H1 (cell line): ENCODE results near the gene HDGFL3. TPM values are rescaled to one million over a fixed set of nuclear protein-coding genes. Genes with fewer than 3 reads are reported as not detected.

Experiments used
- CTCF ChIA-PET: fragments of 300-600 bp; sonication (Branson Sonifier 250); formaldehyde crosslinking; loops from one replicate; lab custom pipeline; 2021; ENCODE audit not compliant: partially characterized antibody; lab: Charles Lee
- POLR2A ChIA-PET: fragments of 300-600 bp; sonication (Branson Sonifier 250); formaldehyde crosslinking; loops from one replicate; lab custom pipeline; 2021; ENCODE audit warnings: inconsistent platforms; ENCODE audit not compliant: partially characterized antibody; lab: Charles Lee
- DNase-seq, 2 experiments: peaks; one replicate each; pipeline versions ENCODE4 v3.0.0 to v3.0.0-alpha.2; 2010 to 2022; ENCODE audit warnings: low spot score in 2 of 2, low read depth in 1 of 2, mixed read lengths in 1 of 2
- FAIRE-seq: peaks from 2 replicates; lab custom pipeline; 2011; peaks lifted over from hg19 to GRCh38; lab: Jason Lieb, UNC
- H2AFZ ChIP-seq: 2 replicates; pipeline ENCODE4 v1.8.1; 2012; ENCODE audit warnings: low read length, inconsistent platforms
- H2AK5ac ChIP-seq: 2 replicates; pipeline ENCODE4 v1.6.1; 2013; ENCODE audit warnings: low read depth, low read length
- H2BK120ac ChIP-seq: replicated peaks from 2 replicates; pipeline ENCODE3; 2013; ENCODE audit warnings: low read depth, low read length, inconsistent platforms
- H2BK12ac ChIP-seq: 2 replicates; pipeline ENCODE4 v1.6.1; 2013; ENCODE audit warnings: low read depth, low read length
- H2BK15ac ChIP-seq: 2 replicates; pipeline ENCODE4 v1.6.1; 2013; ENCODE audit warnings: low read length
- H2BK20ac ChIP-seq: 2 replicates; pipeline ENCODE4 v1.6.1; 2013; ENCODE audit warnings: low read length
- H2BK5ac ChIP-seq: 2 replicates; pipeline ENCODE4 v1.6.1; 2013; ENCODE audit warnings: low read depth, low read length
- H3K14ac ChIP-seq: 2 replicates; pipeline ENCODE4 v1.6.1; 2013; ENCODE audit warnings: inconsistent platforms; ENCODE audit not compliant: insufficient read length
- H3K18ac ChIP-seq: 2 replicates; pipeline ENCODE4 v1.6.1; 2013; ENCODE audit warnings: low read length; ENCODE audit errors: extremely low read depth
- H3K23ac ChIP-seq: 2 replicates; pipeline ENCODE4 v1.6.1; 2013; ENCODE audit warnings: inconsistent platforms; ENCODE audit not compliant: insufficient read length
- H3K23me2 ChIP-seq: 2 replicates; pipeline ENCODE4 v1.6.1; 2013; ENCODE audit warnings: low read depth, low read length
- H3K27ac ChIP-seq: 2 replicates; pipeline ENCODE4 v1.6.1; 2011; ENCODE audit warnings: low read depth, low read length, inconsistent platforms
- H3K27me3 ChIP-seq, 4 experiments: replicated peaks in 1 of 4; 1 replicate in 1 of 4; 2 replicates in 3 of 4; pipeline versions ENCODE4 v1.6.1 to v1.8.1; 2011 to 2013; ENCODE audit warnings: low read length in 3 of 4, mild to moderate bottlenecking in 3 of 4, inconsistent platforms in 2 of 4, mixed read lengths in 2 of 4, moderate library complexity in 1 of 4; ENCODE audit not compliant: control insufficient read depth in 3 of 4, insufficient read depth in 3 of 4; ENCODE audit errors: extremely low read depth in 1 of 4
- H3K36me3 ChIP-seq, 4 experiments: 2 replicates each; pipeline versions ENCODE4 v1.6.1 to v1.8.1; 2011 to 2013; ENCODE audit warnings: mild to moderate bottlenecking in 4 of 4, low read length in 3 of 4, moderate library complexity in 2 of 4, control low read depth in 1 of 4, inconsistent platforms in 1 of 4; ENCODE audit not compliant: insufficient read depth in 4 of 4, control insufficient read depth in 2 of 4
- H3K4ac ChIP-seq: replicated peaks from 2 replicates; pipeline ENCODE3; 2013; ENCODE audit warnings: low read length, low read depth, mixed read lengths, inconsistent platforms; ENCODE audit not compliant: insufficient read length
- H3K4me1 ChIP-seq, 4 experiments: replicated peaks in 1 of 4; 1 replicate in 1 of 4; 2 replicates in 3 of 4; pipeline versions ENCODE4 v1.6.1 to v1.8.1; 2011 to 2013; ENCODE audit warnings: low read length in 3 of 4, inconsistent platforms in 2 of 4, mixed read lengths in 1 of 4; ENCODE audit not compliant: insufficient read depth in 4 of 4, control insufficient read depth in 3 of 4
- H3K4me2 ChIP-seq, 2 experiments: 2 replicates each; pipeline versions ENCODE4 v1.6.1 to v1.8.1; 2011 to 2013; ENCODE audit warnings: low read depth in 2 of 2, low read length in 2 of 2, control low read depth in 1 of 2, inconsistent platforms in 1 of 2, mild to moderate bottlenecking in 1 of 2; ENCODE audit not compliant: insufficient read depth in 1 of 2
- H3K4me3 ChIP-seq, 4 experiments: fragments of 200-600, 300-600 bp in 1 of 4; sonication (generic), shearing (Covaris generic), sonication (Bioruptor Twin) in 1 of 4; 2 replicates each; pipeline versions ENCODE4 v1.5.1 to v1.8.1; 2011 to 2016; ENCODE audit warnings: low read length in 4 of 4, low read depth in 3 of 4, control low read depth in 2 of 4, inconsistent platforms in 2 of 4, mild to moderate bottlenecking in 2 of 4, mixed read lengths in 1 of 4, moderate library complexity in 1 of 4; ENCODE audit not compliant: insufficient read depth in 2 of 4; ENCODE audit errors: extremely low read depth in 1 of 4
- H3K56ac ChIP-seq: replicated peaks from 2 replicates; pipeline ENCODE3; 2013; ENCODE audit warnings: low read depth, mild to moderate bottlenecking, mixed read lengths, low read length, inconsistent platforms; ENCODE audit not compliant: insufficient read length
- H3K79me1 ChIP-seq: 2 replicates; pipeline ENCODE4 v1.6.1; 2013; ENCODE audit warnings: low read depth, low read length, control low read depth
- H3K79me2 ChIP-seq, 2 experiments: 2 replicates each; pipeline versions ENCODE4 v1.6.1 to v1.8.1; 2012 to 2013; ENCODE audit warnings: low read length in 2 of 2, mild to moderate bottlenecking in 2 of 2, inconsistent platforms in 1 of 2; ENCODE audit not compliant: insufficient read depth in 2 of 2, control insufficient read depth in 1 of 2
- H3K9ac ChIP-seq, 4 experiments: replicated peaks in 1 of 4; 1 replicate in 1 of 4; 2 replicates in 3 of 4; pipeline versions ENCODE4 v1.6.1 to v1.8.1; 2011 to 2013; ENCODE audit warnings: low read depth in 3 of 4, low read length in 3 of 4, control low read depth in 2 of 4, mild to moderate bottlenecking in 2 of 4, moderate library complexity in 2 of 4, inconsistent platforms in 1 of 4; ENCODE audit errors: extremely low read depth in 1 of 4
- H3K9me3 ChIP-seq, 2 experiments: 2 replicates each; pipeline versions ENCODE4 v1.6.1 to v1.8.1; 2012 to 2013; ENCODE audit warnings: mild to moderate bottlenecking in 2 of 2, moderate library complexity in 2 of 2, control low read depth in 1 of 2, inconsistent platforms in 1 of 2, low read depth in 1 of 2, low read length in 1 of 2, mixed read lengths in 1 of 2; ENCODE audit not compliant: insufficient read depth in 2 of 2
- H4K20me1 ChIP-seq, 2 experiments: replicated peaks in 1 of 2; 2 replicates each; pipeline versions ENCODE3 to v1.8.1; 2011 to 2013; ENCODE audit warnings: inconsistent platforms in 2 of 2, low read length in 2 of 2, mild to moderate bottlenecking in 1 of 2; ENCODE audit not compliant: insufficient read depth in 2 of 2, control insufficient read depth in 1 of 2
- H4K5ac ChIP-seq: 2 replicates; pipeline ENCODE4 v1.6.1; 2013; ENCODE audit warnings: low read length, low read depth, mixed read lengths, inconsistent platforms; ENCODE audit not compliant: insufficient read length
- H4K8ac ChIP-seq: 2 replicates; pipeline ENCODE4 v1.8.0; 2013; ENCODE audit warnings: mild to moderate bottlenecking, moderate library complexity, low read length, inconsistent platforms; ENCODE audit not compliant: insufficient read depth; ENCODE audit errors: extremely low read depth
- H4K91ac ChIP-seq: replicated peaks from 2 replicates; pipeline ENCODE3; 2013; ENCODE audit warnings: low read length, mixed read lengths, inconsistent platforms; ENCODE audit not compliant: insufficient read length
- ASH2L ChIP-seq: fragments of 200-600, 300-600 bp; sonication (generic); IDR thresholded peaks from one replicate; pipeline ENCODE4 v1.7.1; 2017; ENCODE audit warnings: low read length
- BCL11A ChIP-seq, 2 experiments: IDR thresholded peaks; one replicate each; pipeline ENCODE4 v1.6.1; 2011; ENCODE audit warnings: low read depth in 2 of 2, low read length in 2 of 2, mild to moderate bottlenecking in 2 of 2
- CHD2 ChIP-seq: IDR thresholded peaks from 2 replicates; pipeline ENCODE4 v1.6.1; 2012; ENCODE audit warnings: low read length, improper control_type of control experiment
- EGR1 ChIP-seq: IDR thresholded peaks from 2 replicates; pipeline ENCODE4 v1.6.1; 2011; ENCODE audit warnings: low read depth, low read length, borderline replicate concordance
- EZH2 ChIP-seq: fragments of 200-600 bp; sonication (generic); IDR thresholded peaks from 2 replicates; pipeline ENCODE4 v1.7.1; 2012; ENCODE audit warnings: low read depth, mild to moderate bottlenecking, moderate library complexity, low read length, inconsistent platforms; ENCODE audit not compliant: severe bottlenecking
- HDAC2 ChIP-seq, 2 experiments: fragments of 300-600 bp in 1 of 2; sonication (generic) in 1 of 2; IDR thresholded peaks; 2 replicates each; pipeline ENCODE4 v1.6.1; 2011 to 2012; ENCODE audit warnings: low read depth in 2 of 2, low read length in 2 of 2, mild to moderate bottlenecking in 2 of 2, moderate library complexity in 2 of 2, borderline replicate concordance in 1 of 2, inconsistent platforms in 1 of 2
- JUN ChIP-seq: IDR thresholded peaks from 2 replicates; pipeline ENCODE4 v1.6.1; 2011; ENCODE audit warnings: low read depth, mild to moderate bottlenecking, improper control_type of control experiment, low read length
- JUND ChIP-seq: IDR thresholded peaks from 2 replicates; pipeline ENCODE4 v1.6.1; 2011; ENCODE audit warnings: mild to moderate bottlenecking, improper control_type of control experiment, low read length
- POLR2AphosphoS5 ChIP-seq: IDR thresholded peaks from 2 replicates; pipeline ENCODE4 v1.6.1; 2011; ENCODE audit warnings: low read depth, low read length
- RAD21 ChIP-seq, 2 experiments: IDR thresholded peaks in 1 of 2; conservative IDR thresholded peaks in 1 of 2; 2 replicates each; pipeline ENCODE4 v1.6.1; 2011; ENCODE audit warnings: low read depth in 2 of 2, low read length in 2 of 2, improper control_type of control experiment in 1 of 2, inconsistent platforms in 1 of 2, mild to moderate bottlenecking in 1 of 2, moderate library complexity in 1 of 2
- TAF1 ChIP-seq: IDR thresholded peaks from 2 replicates; pipeline ENCODE4 v1.6.1; 2011; ENCODE audit warnings: mild to moderate bottlenecking, low read depth, low read length
- YY1 ChIP-seq: IDR thresholded peaks from 2 replicates; pipeline ENCODE4 v1.6.1; 2011; ENCODE audit warnings: low read depth, mild to moderate bottlenecking, low read length
- ZNF274 ChIP-seq: IDR thresholded peaks from 2 replicates; pipeline ENCODE4 v1.7.0; 2012; ENCODE audit warnings: low read length, borderline replicate concordance; ENCODE audit errors: extremely low read depth
- WGBS, 2 experiments: shearing (Covaris generic) in 1 of 2; methylation state at CpG; one replicate each; pipeline versions ENCODE4 v1.1.6 to v1.1.7; 2013 to 2015; ENCODE audit warnings: low lambda C conversion rate in 2 of 2, mixed read lengths in 2 of 2, inconsistent platforms in 1 of 2, low coverage in 1 of 2, missing lambda C conversion rate in 1 of 2; ENCODE audit not compliant: insufficient replicate concordance in 2 of 2, insufficient coverage in 1 of 2, insufficient read length in 1 of 2; ENCODE audit errors: extremely low coverage in 1 of 2, missing lambda C conversion rate in 1 of 2; 5-methylcytosine and 5-hydroxymethylcytosine counted together
- polyA plus RNA-seq, 7 experiments: library from polyadenylated mRNA; depleted of rRNA in 3 of 7; stranded (reverse) in 5 of 7; unstranded in 2 of 7; fragments of >200 nt in 5 of 7; fragments of 200-250 nt in 2 of 7; gene quantifications; 1 replicate in 5 of 7; 2 replicates in 1 of 7; 4 replicates in 1 of 7; pipeline versions ENCODE4 v1.2.1 to v1.2.3, GENCODE V29; 2011 to 2013; ENCODE audit warnings: missing spikeins in 2 of 7, mixed read lengths in 2 of 7
- total RNA-seq: library from RNA; stranded (reverse); fragmentation: NEBNext Ultra II Directional; extraction: Animal tissue kit (Norgen Biotek cat#: 25700); gene quantifications from 2 replicates; pipeline ENCODE4 v1.2.1, GENCODE V29; 2021
- TF ChIP-seq, protein P1 (sequence below): IDR thresholded peaks from 2 replicates; pipeline ENCODE4 v1.6.1; 2012; ENCODE audit warnings: inconsistent platforms

HDGFL3 gene
- total and polyA plus RNA-seq, 2 of the 8 experiments (the other 6 are each of a cell fraction or from before 2014, with no cell fraction given): 14.1 to 149 TPM

DNA sequence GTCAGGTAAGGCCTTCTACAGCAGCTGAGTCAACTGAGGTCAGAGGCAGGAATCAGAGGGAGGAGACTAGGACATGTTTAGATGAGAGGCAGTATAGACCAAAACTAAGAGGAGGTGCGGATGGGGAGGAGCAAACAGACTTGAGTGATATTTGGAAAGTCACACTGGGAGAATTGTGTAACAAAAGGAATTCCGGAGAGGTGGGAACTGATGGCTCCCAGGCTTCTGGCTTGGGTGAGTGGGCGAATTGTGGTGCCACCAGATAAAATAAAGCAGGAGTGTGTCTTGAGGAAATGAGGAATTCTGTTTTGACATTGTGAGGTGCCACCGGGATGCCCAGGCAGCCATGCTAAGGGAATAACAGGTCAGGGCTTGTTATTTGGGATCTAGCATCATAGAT, 103.5 kb downstream of the HDGFL3 start:
- H3K9ac ChIP-seq: no peak overlapping the region
- WGBS, 2 experiments: 89% methylated on average over 4 of the region's 4 CpGs; no CpG with 5 or more reads in 1 of the 2 experiments
- no peak overlapping the region for H2BK120ac ChIP-seq
- H3K27me3 ChIP-seq: peaks cover 0 to 30% (median 25%) of the 10 kb centered on the region in 4 experiments; a peak in 6 of 7 replicates
- H3K23ac ChIP-seq: no peak overlapping the region
- no peak overlapping the region for H4K91ac ChIP-seq
- DNase-seq (no peak), FAIRE-seq (no peak)
- H4K20me1 ChIP-seq: peaks cover 0 to 3% of the 10 kb centered on the region in 2 experiments
- peaks cover 0 to 9% (median 4%) of the 10 kb centered on the region in 4 experiments; a peak in 3 of 7 replicates for H3K4me1 ChIP-seq
- no peak overlapping the region for H2BK20ac ChIP-seq
- no peaks in the 10 kb centered on the region for H3K36me3 ChIP-seq
- H2AFZ ChIP-seq: no peak overlapping the region
- peaks cover 7% of the 10 kb centered on the region; the same call in 1 of the 2 replicates for H3K23me2 ChIP-seq
- H3K9me3 ChIP-seq: no peaks in the 10 kb centered on the region
- ChIA-PET CTCF (no interaction called here), POLR2A (no interaction called here)
- no peak overlapping the region for H4K5ac ChIP-seq
- H2BK5ac ChIP-seq: no peak overlapping the region
- H2AK5ac ChIP-seq: no peak overlapping the region; the same call in 1 of the 2 replicates
- H3K4me3 ChIP-seq: no peak overlapping the region
- no peak overlapping the region for H3K56ac ChIP-seq
- H3K79me2 ChIP-seq: no peaks in the 10 kb centered on the region
- H2BK12ac ChIP-seq: no peak overlapping the region
- H3K18ac ChIP-seq: no peak overlapping the region
- no peak overlapping the region for H3K4ac ChIP-seq
- no peak overlapping the region for H4K8ac ChIP-seq
- H2BK15ac ChIP-seq: no peak overlapping the region
- no peaks in the 10 kb centered on the region for H3K79me1 ChIP-seq
- H3K27ac ChIP-seq: no peak overlapping the region
- H3K4me2 ChIP-seq: no peak overlapping the region
- no peak overlapping the region for H3K14ac ChIP-seq
- TF ChIP-seq EZH2 (no peak), RAD21 (IDR thresholded peaks at IDR 0.05 in 1 of 2, conservative IDR thresholded peaks at IDR 0.05 in 1 of 2; ENCODE audit: low read depth in 2 of 2, low read length in 2 of 2) (no peak), CHD2 (no peak), ASH2L (no peak), HDAC2 (IDR thresholded peaks at IDR 0.05; ENCODE audit: borderline replicate concordance in 1 of 2, low read depth in 2 of 2, low read length in 2 of 2) (no peak), JUN (no peak), TAF1 (no peak), ZNF274 (no peak), POLR2AphosphoS5 (no peak), EGR1 (no peak), JUND (no peak), BCL11A (IDR thresholded peaks at IDR 0.05; ENCODE audit: low read depth in 2 of 2, low read length in 2 of 2) (no peak), YY1 (no peak)
- TF ChIP-seq, protein P1, sequence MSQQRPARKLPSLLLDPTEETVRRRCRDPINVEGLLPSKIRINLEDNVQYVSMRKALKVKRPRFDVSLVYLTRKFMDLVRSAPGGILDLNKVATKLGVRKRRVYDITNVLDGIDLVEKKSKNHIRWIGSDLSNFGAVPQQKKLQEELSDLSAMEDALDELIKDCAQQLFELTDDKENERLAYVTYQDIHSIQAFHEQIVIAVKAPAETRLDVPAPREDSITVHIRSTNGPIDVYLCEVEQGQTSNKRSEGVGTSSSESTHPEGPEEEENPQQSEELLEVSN: no peak
